Activated naive CD8-positive, alpha-beta T cell treated with anti-CD3 and anti-CD28 coated beads, Interleukin-2, amount 50 U/mL, for 24 hours (primary cell): ENCODE measurements around the gene EIF2S1.

ENCODE experiments used
- ATAC-seq: fragments of 150-1000 bp; cut with Tn5 transposase; one replicate; pipeline ENCODE4 v1.10.0; 2021
- DNase-seq: peaks from one replicate; pipeline ENCODE4 v3.0.0; 2021
- H3K27ac Mint-ChIP-seq: one replicate; pipeline ENCODE4 v1.8.0; 2021; ENCODE audit warnings: mild to moderate bottlenecking, mixed read lengths
- H3K27me3 Mint-ChIP-seq: one replicate; pipeline ENCODE4 v1.8.0; 2021; ENCODE audit warnings: mixed read lengths
- H3K36me3 Mint-ChIP-seq: one replicate; pipeline ENCODE4 v1.8.0; 2021; ENCODE audit warnings: low read depth, mixed read lengths
- H3K4me1 Mint-ChIP-seq: one replicate; pipeline ENCODE4 v1.8.0; 2021; ENCODE audit warnings: mixed read lengths
- H3K4me3 Mint-ChIP-seq: one replicate; pipeline ENCODE4 v1.8.0; 2021; ENCODE audit warnings: mild to moderate bottlenecking, moderate library complexity, mixed read lengths
- H3K9me3 Mint-ChIP-seq: one replicate; pipeline ENCODE4 v1.8.0; 2021; ENCODE audit warnings: mixed read lengths

Gene EIF2S1

DNA sequence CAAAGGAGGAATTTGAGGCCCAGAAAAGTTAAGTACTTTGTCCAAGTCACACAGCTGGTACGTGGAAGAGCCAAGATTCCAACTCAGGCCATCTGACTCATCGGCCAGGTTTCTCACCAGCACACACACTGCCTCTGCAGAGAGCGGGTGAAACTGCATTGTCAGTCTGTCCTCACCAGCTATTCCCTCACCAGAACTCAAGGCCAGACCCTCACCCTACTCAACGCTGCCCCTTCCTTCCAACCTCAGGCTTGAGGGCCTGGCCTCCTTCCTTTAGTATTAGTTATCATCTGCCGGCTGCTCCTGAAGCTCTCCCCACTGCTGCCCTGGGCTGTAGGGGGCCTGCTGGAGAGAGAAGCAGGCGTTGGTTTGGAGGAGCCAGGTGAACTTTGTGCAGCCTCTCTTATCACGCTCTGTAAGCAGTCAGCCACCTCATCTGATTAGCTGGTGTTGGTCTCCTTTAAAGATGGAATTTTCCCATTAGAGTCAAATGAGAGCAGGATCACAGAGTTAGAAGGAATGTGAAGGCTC is 68.4 kb downstream of the EIF2S1 start:
- no peak overlapping the region for H3K4me3 Mint-ChIP-seq
- no peak for DNase-seq
- H3K27me3 Mint-ChIP-seq: peaks cover 10% of the 10 kb centered on the region
- H3K4me1 Mint-ChIP-seq: no peaks in the 10 kb centered on the region
- no peak overlapping the region for H3K27ac Mint-ChIP-seq
- ATAC-seq: no peak
- no peaks in the 10 kb centered on the region for H3K36me3 Mint-ChIP-seq
- H3K9me3 Mint-ChIP-seq: no peaks in the 10 kb centered on the region

DNA sequence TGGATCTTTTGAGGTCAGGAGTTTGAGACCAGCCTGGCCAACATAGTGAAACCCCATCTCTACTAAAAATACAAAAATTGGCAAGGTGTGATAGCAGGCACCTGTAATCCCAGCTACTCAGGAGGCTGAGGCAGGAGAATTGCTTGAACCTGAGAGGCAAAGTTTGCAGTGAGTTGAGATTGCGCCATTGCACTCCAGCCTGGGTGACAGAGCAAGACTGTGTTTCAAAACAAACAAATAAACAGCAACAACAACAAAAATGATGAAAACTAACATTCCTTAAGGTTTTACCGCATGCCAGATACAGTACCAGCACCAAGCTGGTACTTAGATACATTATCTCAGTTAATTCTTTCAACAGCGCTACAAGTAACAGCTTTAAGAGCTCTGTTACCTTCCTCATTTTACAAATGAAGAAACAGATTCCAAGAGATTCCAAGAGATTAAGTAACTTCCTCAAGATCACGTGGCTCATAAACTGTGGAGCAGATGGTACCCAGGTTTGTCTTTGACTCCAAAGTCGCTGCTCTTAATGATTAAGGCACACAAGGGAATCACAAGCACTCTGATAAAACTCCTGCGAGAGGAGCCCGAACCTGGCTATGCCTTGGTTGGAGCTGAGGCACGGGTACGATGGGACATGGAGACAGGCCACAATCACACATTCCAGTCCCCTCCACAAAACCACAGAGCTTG is 69.5 kb downstream of the EIF2S1 start:
- H3K36me3 Mint-ChIP-seq: no peaks in the 10 kb centered on the region
- no peaks in the 10 kb centered on the region for H3K4me1 Mint-ChIP-seq
- H3K4me3 Mint-ChIP-seq: no peak overlapping the region
- no peak overlapping the region for H3K27ac Mint-ChIP-seq
- H3K9me3 Mint-ChIP-seq: no peaks in the 10 kb centered on the region
- DNase-seq: no peak
- no peak for ATAC-seq
- peaks cover 8% of the 10 kb centered on the region for H3K27me3 Mint-ChIP-seq

DNA sequence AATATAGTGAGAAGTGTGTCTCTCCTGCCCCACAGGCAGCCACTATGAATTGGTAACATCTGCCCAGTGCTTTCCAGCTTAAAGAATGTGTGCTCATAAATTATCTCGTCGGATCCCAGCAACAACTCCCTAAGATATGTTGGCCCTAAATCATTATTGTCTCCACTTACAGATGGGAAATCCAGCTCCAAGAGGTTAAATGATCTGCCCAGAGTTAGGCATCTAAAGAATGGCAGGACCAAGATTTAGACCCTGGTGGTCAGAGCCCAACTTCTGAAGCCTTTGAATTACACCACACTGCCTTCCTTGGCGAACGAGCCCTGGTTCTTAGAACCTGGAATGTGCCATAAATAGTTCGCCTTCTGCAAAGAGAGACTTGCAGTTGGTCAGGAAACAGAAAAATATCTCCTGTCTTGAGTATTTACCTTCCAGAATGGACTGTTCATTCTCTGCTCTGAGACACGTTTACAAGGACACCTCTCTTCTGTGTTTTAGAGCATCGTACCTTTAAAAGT is 72.0 kb downstream of the EIF2S1 start:
- ATAC-seq: no peak
- Mint-ChIP-seq H3K9me3 (no peaks in the 10 kb centered on the region), H3K4me1 (no peaks in the 10 kb centered on the region), H3K36me3 (no peaks in the 10 kb centered on the region), H3K27me3 (peaks cover under 1% of the 10 kb centered on the region), H3K4me3 (no peak overlapping the region), H3K27ac (no peak overlapping the region)
- DNase-seq: no peak

DNA sequence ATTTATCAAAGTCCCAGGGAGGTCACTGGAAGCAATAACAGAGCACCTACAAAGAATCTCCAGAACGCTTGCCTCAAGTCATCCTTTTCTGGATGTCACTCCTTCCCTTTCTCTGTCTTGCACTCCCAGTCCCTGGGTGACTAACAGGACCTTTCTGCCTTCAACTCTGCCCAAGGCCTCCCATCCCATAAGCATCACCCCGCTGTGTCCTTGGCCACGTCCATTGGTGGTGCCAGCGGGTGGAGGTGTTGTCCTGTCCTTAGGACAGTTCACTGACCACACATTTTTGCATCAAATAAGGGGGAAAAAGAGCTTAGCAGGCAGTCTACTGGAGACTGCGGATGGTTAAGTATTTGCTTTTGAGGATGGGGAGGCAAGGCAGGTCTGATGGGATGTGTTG is 75.5 kb downstream of the EIF2S1 start:
- Mint-ChIP-seq H3K4me1 (no peaks in the 10 kb centered on the region), H3K27ac (no peak overlapping the region), H3K36me3 (no peaks in the 10 kb centered on the region), H3K9me3 (no peaks in the 10 kb centered on the region), H3K4me3 (no peak overlapping the region), H3K27me3 (no peaks in the 10 kb centered on the region)
- ATAC-seq: no peak
- DNase-seq: no peak
